ENCODE results near the gene SIGLEC11. TPM values are rescaled to one million over a fixed set of nuclear protein-coding genes. Genes with fewer than 3 reads are reported as not detected.

The SIGLEC11 gene, protein sequence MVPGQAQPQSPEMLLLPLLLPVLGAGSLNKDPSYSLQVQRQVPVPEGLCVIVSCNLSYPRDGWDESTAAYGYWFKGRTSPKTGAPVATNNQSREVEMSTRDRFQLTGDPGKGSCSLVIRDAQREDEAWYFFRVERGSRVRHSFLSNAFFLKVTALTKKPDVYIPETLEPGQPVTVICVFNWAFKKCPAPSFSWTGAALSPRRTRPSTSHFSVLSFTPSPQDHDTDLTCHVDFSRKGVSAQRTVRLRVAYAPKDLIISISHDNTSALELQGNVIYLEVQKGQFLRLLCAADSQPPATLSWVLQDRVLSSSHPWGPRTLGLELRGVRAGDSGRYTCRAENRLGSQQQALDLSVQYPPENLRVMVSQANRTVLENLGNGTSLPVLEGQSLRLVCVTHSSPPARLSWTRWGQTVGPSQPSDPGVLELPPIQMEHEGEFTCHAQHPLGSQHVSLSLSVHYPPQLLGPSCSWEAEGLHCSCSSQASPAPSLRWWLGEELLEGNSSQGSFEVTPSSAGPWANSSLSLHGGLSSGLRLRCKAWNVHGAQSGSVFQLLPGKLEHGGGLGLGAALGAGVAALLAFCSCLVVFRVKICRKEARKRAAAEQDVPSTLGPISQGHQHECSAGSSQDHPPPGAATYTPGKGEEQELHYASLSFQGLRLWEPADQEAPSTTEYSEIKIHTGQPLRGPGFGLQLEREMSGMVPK
- total RNA-seq (2022; extraction: Qiagen RNA extraction; ENCODE audit: low read depth) = not detected in 5 replicates

DNA sequence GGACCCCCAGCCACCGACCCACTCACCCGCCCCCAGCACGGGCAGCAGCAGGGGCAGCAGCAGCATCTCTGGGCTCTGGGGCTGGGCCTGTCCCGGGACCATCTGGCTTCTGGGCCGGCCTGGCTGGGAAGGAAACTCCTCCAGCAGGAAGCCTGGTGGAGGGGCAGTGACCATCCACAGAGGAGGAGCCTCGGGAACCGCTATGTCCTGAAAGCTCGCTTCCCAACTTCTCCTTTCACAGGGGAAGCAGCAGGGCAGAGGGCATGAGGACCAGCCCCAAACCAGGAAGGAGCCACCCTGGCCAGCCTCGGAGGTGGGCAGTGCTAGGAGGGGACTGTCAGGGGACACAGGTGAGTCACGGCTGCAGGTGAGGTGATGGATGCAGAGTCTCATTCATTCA, at the start of gene SIGLEC11:
TSS of gene SIGLEC11 (minus strand) at position 193 of the 400 bp plus-strand sequence. CDS start at position 102, 91 bp downstream.

DNA sequence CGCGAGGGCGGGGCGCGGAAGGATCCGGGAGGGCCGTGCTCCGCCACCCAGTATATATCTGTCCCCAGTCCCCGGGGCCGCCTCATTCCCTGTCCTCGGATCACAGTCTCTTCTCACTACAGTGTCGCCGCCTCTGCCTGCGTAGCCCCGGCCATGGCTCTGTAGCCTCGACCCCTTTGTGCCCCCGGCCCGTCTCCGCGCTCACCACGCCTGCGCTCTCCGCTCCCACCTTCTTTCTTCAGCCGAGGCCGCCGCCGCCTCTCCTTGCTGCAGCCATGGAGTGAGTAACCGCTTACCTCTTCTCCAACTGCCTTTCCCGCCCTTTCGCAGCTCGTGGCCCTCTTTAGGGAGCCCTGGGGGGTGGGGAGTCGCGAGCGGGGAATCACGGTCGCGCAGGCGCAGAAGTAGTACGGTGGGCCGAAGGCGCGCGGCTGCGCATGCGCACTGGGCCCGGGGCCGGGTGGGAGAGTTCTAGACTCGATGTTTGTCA, 31.8 kb downstream of the SIGLEC11 start, which contains the start of the genes ATF5 and NUP62:
TSS of gene ATF5 (plus strand) at position 85 of the 490 bp plus-strand sequence. CDS start 1,646 bp downstream, outside the sequence.
TSS of gene NUP62 (minus strand) at position 384 of the 490 bp plus-strand sequence. CDS start 19,697 bp downstream, outside the sequence.

Other genes starting within 250 kb of the SIGLEC11 start
- gene TSKS, start 197.9 kb downstream of the SIGLEC11 start, total RNA-seq (2022; extraction: Qiagen RNA extraction; ENCODE audit: low read depth) = not detected in 5 replicates
- gene AP2A1, start 194.2 kb downstream of the SIGLEC11 start, total RNA-seq (2022; extraction: Qiagen RNA extraction; ENCODE audit: low read depth) = 40.1 to 57.4 TPM (median 50.9 TPM) in 5 replicates
- gene FUZ, start 147.9 kb downstream of the SIGLEC11 start, total RNA-seq (2022; extraction: Qiagen RNA extraction; ENCODE audit: low read depth) = 14.0 to 15.8 TPM (median 14.6 TPM) in 5 replicates
- 44.3 to 77.3 TPM (median 61.4 TPM) in 5 replicates for gene MED25, start 142.9 kb downstream of the SIGLEC11 start, total RNA-seq (2022; extraction: Qiagen RNA extraction; ENCODE audit: low read depth)
- 109 to 166 TPM (median 155 TPM) in 5 replicates for gene PTOV1, start 110.0 kb downstream of the SIGLEC11 start, total RNA-seq (2022; extraction: Qiagen RNA extraction; ENCODE audit: low read depth)
- 39.7 to 55.3 TPM (median 47.3 TPM) in 5 replicates for gene PNKP, start 93.6 kb downstream of the SIGLEC11 start, total RNA-seq (2022; extraction: Qiagen RNA extraction; ENCODE audit: low read depth)
- 66.3 to 117 TPM (median 109 TPM) in 5 replicates for gene AKT1S1, start 83.8 kb downstream of the SIGLEC11 start, total RNA-seq (2022; extraction: Qiagen RNA extraction; ENCODE audit: low read depth)
- gene TBC1D17, start 83.5 kb downstream of the SIGLEC11 start, total RNA-seq (2022; extraction: Qiagen RNA extraction; ENCODE audit: low read depth) = 21.7 to 25.3 TPM (median 22.1 TPM) in 5 replicates
- gene IL4I1, start 64.3 kb downstream of the SIGLEC11 start, total RNA-seq (2022; extraction: Qiagen RNA extraction; ENCODE audit: low read depth) = 0.59 to 1.8 TPM (median 0.79 TPM) in 5 replicates
- gene ATF5, start 32.0 kb downstream of the SIGLEC11 start, total RNA-seq (2022; extraction: Qiagen RNA extraction; ENCODE audit: low read depth) = 45.7 to 62.6 TPM (median 55.7 TPM) in 5 replicates
- 77.8 to 99.6 TPM (median 94.7 TPM) in 5 replicates for gene NUP62, start 31.7 kb downstream of the SIGLEC11 start, total RNA-seq (2022; extraction: Qiagen RNA extraction; ENCODE audit: low read depth)
- 36.3 to 42.8 TPM (median 38.5 TPM) in 5 replicates for gene VRK3, start 64.2 kb upstream of the SIGLEC11 start, total RNA-seq (2022; extraction: Qiagen RNA extraction; ENCODE audit: low read depth)
- 8.7 to 10.8 TPM (median 10.4 TPM) in 5 replicates for gene ZNF473, start 64.8 kb upstream of the SIGLEC11 start, total RNA-seq (2022; extraction: Qiagen RNA extraction; ENCODE audit: low read depth)
- not detected in 5 replicates for gene IZUMO2, start 202.1 kb upstream of the SIGLEC11 start, total RNA-seq (2022; extraction: Qiagen RNA extraction; ENCODE audit: low read depth)
- 5.0 to 8.3 TPM (median 6.5 TPM) in 5 replicates for gene MYH14, start 242.4 kb upstream of the SIGLEC11 start, total RNA-seq (2022; extraction: Qiagen RNA extraction; ENCODE audit: low read depth)

Data from A549 treated with RU486 at 1 μM for 4 hours (cell line).